ENCODE results near the gene DSC1. TPM values are rescaled to one million over a fixed set of nuclear protein-coding genes. Genes with fewer than 3 reads are reported as not detected.
A peak's percentile ranks its signal among the peaks of the same experiment; 100 is the strongest.

DSC1 gene
- total and polyA plus RNA-seq, 2 of the 8 experiments (the other 6 are each of a cell fraction or from before 2014, with no cell fraction given), result 0.02 TPM; not detected in 1

GRCh38 chr18:31103423-31103822 lies 59.2 kb downstream of the DSC1 start:
- Histone ChIP-seq H3K27me3 (replicated peaks in 1 of 4; ENCODE audit: control insufficient read depth in 3 of 4, extremely low read depth in 1 of 4, insufficient read depth in 3 of 4, low read length in 3 of 4) (no peaks in the 10 kb centered on the region), H3K9me3 (ENCODE audit: insufficient read depth in 2 of 2, low read depth in 1 of 2, low read length in 1 of 2) (no peaks in the 10 kb centered on the region), H3K14ac (ENCODE audit: insufficient read length) (no peak overlapping the region), H2BK15ac (ENCODE audit: low read length) (no peak overlapping the region), H3K36me3 (ENCODE audit: control insufficient read depth in 2 of 4, insufficient read depth in 4 of 4, low read length in 3 of 4) (no peaks in the 10 kb centered on the region), H2BK120ac (replicated peaks; ENCODE audit: low read depth, low read length) (no peak overlapping the region), H4K91ac (replicated peaks; ENCODE audit: insufficient read length, low read length) (no peak overlapping the region), H3K4me3 (ENCODE audit: extremely low read depth in 1 of 4, insufficient read depth in 2 of 4, low read depth in 3 of 4, low read length in 4 of 4) (peak overlapping the region in 1 of 4 experiments; percentile 97; a peak in 1 of 8 replicates), H3K23ac (ENCODE audit: insufficient read length) (no peak overlapping the region), H2AFZ (ENCODE audit: low read length) (no peak overlapping the region), H3K4me2 (ENCODE audit: insufficient read depth in 1 of 2, low read depth in 2 of 2, low read length in 2 of 2) (peak overlapping the region in 1 of 2 experiments; percentile 63; a peak in 1 of 4 replicates), H2BK5ac (ENCODE audit: low read depth, low read length) (no peak overlapping the region), H2BK12ac (ENCODE audit: low read depth, low read length) (no peak overlapping the region), H2AK5ac (ENCODE audit: low read depth, low read length) (no peak overlapping the region), H2BK20ac (ENCODE audit: low read length) (no peak overlapping the region), H4K5ac (ENCODE audit: insufficient read length, low read depth, low read length) (no peak overlapping the region), H3K56ac (replicated peaks; ENCODE audit: insufficient read length, low read depth, low read length) (no peak overlapping the region), H3K27ac (ENCODE audit: low read depth, low read length) (no peak overlapping the region), H3K4ac (replicated peaks; ENCODE audit: insufficient read length, low read depth, low read length) (no peak overlapping the region), H3K9ac (replicated peaks in 1 of 4; ENCODE audit: extremely low read depth in 1 of 4, low read depth in 3 of 4, low read length in 3 of 4) (no peak overlapping the region), H3K18ac (ENCODE audit: extremely low read depth, low read length) (no peak overlapping the region), H3K4me1 (replicated peaks in 1 of 4; ENCODE audit: control insufficient read depth in 3 of 4, insufficient read depth in 4 of 4, low read length in 3 of 4) (peaks cover 0 to 10% (median 6%) of the 10 kb centered on the region in 4 experiments; a peak in 5 of 7 replicates), H3K23me2 (ENCODE audit: low read depth, low read length) (peaks cover 3% of the 10 kb centered on the region; the same call in 1 of the 2 replicates), H3K79me2 (ENCODE audit: control insufficient read depth in 1 of 2, insufficient read depth in 2 of 2, low read length in 2 of 2) (peaks cover 3 to 22% of the 10 kb centered on the region in 2 experiments; a peak in 3 of 4 replicates), H4K20me1 (replicated peaks in 1 of 2; ENCODE audit: control insufficient read depth in 1 of 2, insufficient read depth in 2 of 2, low read length in 2 of 2) (peaks cover 0 to 2% of the 10 kb centered on the region in 2 experiments), H3K79me1 (ENCODE audit: low read depth, low read length) (peaks cover 5% of the 10 kb centered on the region; the same call in 1 of the 2 replicates), H4K8ac (ENCODE audit: extremely low read depth, insufficient read depth, low read length) (no peak overlapping the region)
- ChIA-PET POLR2A (ENCODE audit: partially characterized antibody) (interaction anchor here (2.6 kb wide), 1 partner anchor 11 kb away, joined by 13 read pairs; no protein-coding TSS in a partner anchor), CTCF (ENCODE audit: partially characterized antibody) (no interaction called here)
- 80% methylated on average over 3 of the region's 3 CpGs; no CpG with 5 or more reads in 1 of the 2 experiments for WGBS, 2 experiments (ENCODE audit: extremely low coverage in 1 of 2, insufficient coverage in 1 of 2, insufficient read length in 1 of 2, insufficient replicate concordance in 2 of 2, low coverage in 1 of 2, low lambda C conversion rate in 2 of 2, missing lambda C conversion rate in 1 of 2)
- FAIRE-seq (no peak), DNase-seq (ENCODE audit: low read depth in 1 of 2, low spot score in 2 of 2) (no peak)
- TF ChIP-seq TEAD4 (IDR thresholded peaks at IDR 0.05; ENCODE audit: low read depth, low read length) (no peak), KDM4A (IDR thresholded peaks at IDR 0.05; ENCODE audit: low read depth, low read length, severe bottlenecking) (no peak), CREB1 (IDR thresholded peaks at IDR 0.05) (no peak), NRF1 (IDR thresholded peaks at IDR 0.05; ENCODE audit: low read depth, low read length) (no peak), RNF2 (IDR thresholded peaks at IDR 0.05; ENCODE audit: borderline replicate concordance, low read depth, low read length, missing control alignments, poor library complexity, severe bottlenecking) (no peak), MAFK (IDR thresholded peaks at IDR 0.05; ENCODE audit: low read depth, low read length) (no peak), POLR2AphosphoS5 (IDR thresholded peaks at IDR 0.05; ENCODE audit: low read depth, low read length) (no peak)
